Limb (tissue), 2 donors: Measurements from ENCODE around the gene PARN.

Source experiments
- DNase-seq, 2 donors: peaks; one replicate each; pipeline ENCODE4 v3.0.0-alpha.2; 2016; ENCODE audit errors: extremely low spot score in 2 of 2

Gene PARN

GRCh38 chr16:14529010-14529669 lies 100.9 kb downstream of the PARN start:
- peak; percentile 84 to 91 for DNase-seq

- no peak for DNase-seq
These were observed 101.8 kb downstream of the PARN start for GRCh38 chr16:14528306-14528705.

DNA sequence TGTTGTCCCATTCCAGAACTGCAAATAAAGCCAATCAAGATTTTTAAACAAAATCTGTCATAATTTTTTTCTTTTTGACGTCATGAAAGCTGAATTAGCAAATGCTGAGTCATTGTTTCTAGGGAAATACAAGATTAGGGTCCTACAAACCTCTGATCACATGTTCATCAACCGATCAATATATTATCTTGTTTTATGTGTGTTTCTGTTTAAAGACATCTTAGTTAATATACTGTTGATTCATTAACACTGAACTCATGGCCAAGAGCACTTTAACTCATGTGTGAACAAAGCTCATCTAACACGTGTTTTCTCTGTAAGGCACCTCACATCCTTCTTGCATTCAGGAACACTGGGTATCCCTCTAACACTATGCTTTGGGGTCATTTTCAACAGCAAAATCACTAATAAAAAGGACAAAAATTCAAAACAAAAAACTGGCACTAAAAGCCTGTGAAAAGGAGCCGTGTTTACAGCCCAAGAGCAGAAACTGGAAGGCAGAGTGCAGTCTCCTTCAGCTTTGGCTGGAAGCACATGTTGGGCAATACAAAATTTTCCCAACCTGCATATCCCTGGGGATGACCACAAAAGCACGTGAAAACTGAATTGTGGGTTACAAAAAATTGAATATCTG lies 102.5 kb downstream of the PARN start:
- DNase-seq: no peak

DNA sequence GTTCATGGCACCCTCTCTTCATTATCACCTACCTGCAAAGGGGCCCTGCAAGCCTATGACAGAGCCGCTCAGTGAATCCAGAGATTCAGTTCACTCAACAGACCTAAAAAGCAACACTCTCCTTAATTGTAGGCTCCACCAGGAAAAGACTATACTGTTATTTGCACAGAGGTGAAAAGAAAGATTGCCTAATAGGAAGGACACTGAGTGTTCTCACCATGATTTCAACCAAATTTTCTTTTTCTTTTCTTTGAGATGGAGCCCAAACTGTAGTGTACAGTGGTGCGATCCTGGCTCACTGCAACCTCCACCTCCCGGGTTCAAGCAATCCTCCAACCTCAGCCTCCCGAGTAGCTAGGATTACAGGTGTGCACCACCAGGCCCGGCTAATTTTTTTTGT lies 104.5 kb downstream of the PARN start:
- DNase-seq: no peak

- no peak for DNase-seq
These were observed 105.1 kb downstream of the PARN start for GRCh38 chr16:14524979-14525378.

DNA sequence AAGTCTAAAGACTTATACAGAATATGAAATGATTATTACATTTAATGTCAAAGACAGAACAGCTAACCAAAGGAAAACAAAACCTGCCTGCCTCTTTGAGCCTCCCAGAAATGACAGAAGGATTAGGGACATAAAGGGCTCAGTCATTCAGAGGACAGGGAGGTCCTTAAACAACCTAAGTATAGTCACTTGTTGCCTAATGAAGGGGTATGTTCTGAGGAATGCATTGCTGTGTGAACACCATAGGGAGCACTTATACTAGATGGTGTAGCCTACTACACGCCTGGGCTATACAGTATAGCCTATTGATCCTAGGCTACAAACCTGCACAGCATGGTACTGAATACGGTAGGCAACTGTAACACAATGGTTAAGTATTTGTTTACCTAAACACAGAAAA lies 106.4 kb downstream of the PARN start:
- DNase-seq: no peak

- DNase-seq: no peak
These were observed 107.4 kb downstream of the PARN start for GRCh38 chr16:14522671-14523070.

DNA sequence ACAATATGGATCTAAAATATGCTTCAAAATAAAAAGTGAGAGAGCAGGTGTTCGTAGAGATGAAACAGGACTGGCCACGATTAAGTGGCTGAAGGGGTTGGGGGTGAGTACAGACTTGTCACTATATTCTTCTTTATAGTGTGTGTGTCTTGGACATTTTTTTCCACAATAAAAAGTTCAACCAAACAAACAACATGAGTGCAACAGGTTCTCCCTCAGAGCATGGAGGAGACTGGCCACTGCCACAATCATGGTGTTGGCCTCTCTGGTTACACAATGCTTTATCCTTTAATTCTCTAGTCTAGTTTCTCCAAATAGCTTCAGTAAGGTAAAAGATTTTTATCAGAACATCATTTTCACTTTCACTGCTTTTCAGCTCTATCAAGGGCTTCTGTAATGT lies 109.3 kb downstream of the PARN start:
- no peak for DNase-seq

- DNase-seq: no peak
These were observed 115.1 kb downstream of the PARN start for GRCh38 chr16:14514967-14515366.

GRCh38 chr16:14513389-14514107 lies 116.5 kb downstream of the PARN start:
- no peak for DNase-seq

DNA sequence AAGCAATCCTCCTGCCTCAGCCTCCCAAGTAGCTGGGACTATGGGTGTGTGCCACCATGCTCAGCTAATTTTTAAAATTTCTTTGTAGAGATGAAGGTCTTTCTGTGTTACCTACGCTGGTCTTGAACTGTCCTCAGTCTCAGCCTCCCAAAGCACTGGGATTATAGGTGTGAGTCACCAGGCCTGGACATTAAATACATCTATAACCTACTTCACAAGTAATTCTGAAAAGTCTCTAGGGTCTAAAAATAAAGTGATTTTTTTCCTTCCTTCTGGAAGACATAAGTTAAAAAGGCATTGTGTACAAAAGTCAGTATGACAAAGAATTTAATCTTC lies 118.3 kb downstream of the PARN start:
- no peak for DNase-seq

- DNase-seq: no peak
These were observed 118.9 kb downstream of the PARN start for GRCh38 chr16:14510939-14511799.

DNA sequence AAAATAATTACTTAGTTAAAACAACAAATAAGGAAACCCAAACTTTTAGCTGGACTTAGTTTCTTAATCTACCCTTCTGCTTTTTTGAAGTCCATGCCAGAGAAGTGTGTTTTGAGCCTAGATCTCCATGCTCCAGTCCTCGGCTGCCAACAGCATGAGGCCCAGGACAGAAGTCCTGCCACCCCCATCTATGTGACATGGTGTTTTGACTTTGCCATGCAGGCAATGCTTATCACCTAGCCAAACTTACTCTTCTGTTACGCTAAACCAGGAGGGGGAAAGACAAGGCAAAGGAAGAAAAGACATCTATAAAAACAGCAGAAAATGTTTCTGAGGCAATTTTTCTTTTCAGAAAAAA lies 119.5 kb downstream of the PARN start:
- DNase-seq: no peak

DNA sequence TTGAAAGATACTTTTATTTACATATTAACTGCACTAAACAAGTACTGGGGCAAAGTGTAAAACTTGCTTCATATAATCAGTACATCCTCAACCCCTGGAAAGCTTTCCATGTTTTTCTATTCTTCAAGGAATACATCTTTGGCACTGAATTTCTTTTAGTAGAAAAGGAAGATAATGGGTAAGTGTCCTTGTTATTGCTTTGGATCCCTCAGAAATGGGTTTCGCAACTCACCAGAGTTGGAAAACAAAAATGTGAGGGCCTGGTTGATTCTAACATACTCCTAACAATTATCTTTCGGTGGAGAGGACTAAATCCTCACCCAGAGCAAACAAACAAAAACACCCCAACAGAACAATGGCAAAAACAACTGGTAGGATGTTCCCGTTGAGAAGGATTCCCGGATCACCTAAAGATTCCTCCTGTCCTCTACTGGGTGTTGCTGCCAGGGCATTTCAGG lies 120.4 kb downstream of the PARN start:
- no peak for DNase-seq

DNA sequence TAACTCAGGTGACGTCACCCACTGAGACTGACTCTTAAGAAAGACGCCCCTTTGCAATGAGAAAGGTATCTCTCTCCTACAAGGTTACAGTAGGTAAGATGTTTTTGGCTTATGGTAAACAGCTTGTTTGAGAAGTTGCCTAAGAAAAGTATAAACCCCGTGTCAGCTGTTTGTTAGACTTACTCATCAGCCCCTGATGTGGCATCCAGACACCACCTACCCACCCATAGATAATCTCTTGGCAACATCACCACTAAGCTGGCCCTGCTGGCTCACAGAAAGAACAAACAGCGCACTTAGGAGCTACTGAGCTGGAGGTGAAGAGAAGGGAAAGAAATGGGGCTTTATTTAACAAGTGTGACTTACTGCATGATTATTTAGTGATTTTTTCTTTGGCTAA lies 121.0 kb downstream of the PARN start:
- no peak for DNase-seq

DNA sequence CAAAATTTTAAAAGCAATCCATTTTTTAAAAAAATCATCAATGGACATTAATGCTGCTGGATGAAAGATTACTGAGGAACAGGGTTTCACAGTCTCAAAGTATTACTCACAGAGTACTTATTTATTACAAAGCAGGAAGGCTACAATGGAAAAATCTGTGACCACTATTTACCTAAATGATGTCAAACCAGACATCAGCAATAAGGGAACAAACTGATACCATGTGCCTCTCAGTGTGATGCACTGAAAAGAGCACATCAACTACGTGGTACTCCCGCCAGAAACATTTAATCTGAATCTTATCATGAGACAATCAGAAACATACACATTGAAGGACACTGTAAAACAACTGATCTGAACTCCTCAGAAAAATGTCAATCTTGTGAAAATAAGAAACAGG lies 124.2 kb downstream of the PARN start:
- no peak for DNase-seq

GRCh38 chr16:14502932-14503741 lies 126.9 kb downstream of the PARN start:
- DNase-seq: no peak

- DNase-seq: no peak
These were observed 127.7 kb downstream of the PARN start for GRCh38 chr16:14502256-14502875.

DNA sequence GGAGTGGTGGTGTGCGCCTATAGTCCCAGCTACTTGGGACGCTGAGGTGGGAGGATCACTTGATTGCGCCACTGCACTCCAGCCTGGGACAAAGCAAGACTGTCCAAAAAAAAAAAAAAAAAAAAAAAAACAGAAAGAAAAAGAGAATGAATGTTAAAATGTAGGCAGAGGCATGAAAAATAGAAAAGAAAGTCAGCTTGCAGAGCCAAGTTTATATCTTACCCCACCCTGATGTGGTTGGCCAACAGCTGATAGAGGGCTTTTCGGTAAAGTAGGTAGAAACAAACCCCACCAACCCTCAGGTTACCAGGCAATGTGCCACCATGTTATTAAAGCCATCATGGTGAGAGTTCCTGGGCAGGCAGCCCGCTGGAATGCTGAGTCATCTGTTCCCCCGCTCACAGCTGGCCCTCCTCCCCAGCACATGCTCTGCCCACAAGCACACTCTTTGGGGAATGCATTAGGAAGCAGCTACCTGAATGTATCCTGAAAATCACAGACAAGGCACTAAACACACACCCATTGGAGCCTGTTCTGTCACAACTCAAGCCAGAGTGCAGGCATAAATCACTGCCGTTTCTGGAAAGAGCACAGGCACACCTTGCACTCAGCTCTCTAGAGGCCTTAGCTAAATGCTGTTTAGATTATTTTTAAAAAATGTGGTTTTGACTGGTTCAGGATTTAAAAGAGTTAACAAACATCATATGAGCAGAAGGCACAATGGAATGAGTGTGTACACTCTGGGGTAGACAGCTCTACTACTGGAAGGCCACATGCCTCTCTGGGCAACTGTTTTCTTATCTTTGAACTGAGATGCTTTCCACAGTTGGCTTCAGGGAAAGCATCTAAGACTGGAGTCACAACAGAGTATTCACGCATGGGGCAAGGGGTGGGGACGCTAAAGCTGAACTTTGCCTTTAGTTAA lies 128.5 kb downstream of the PARN start:
- peak; percentile 81 to 84 for DNase-seq

GRCh38 chr16:14500791-14501190 lies 129.3 kb downstream of the PARN start:
- no peak for DNase-seq
